Neuronal stem cell (in vitro differentiated cells): ENCODE data around the gene RALA.
"Not testable (repeated sequence)": the region's sequence is repeated elsewhere in the genome, so short reads cannot be mapped to it uniquely, and the experiment has no call there.

Experiments
- DNase-seq: peaks from one replicate; pipeline ENCODE4 v3.0.0-alpha.2; 2013; ENCODE audit warnings: low spot score
- H2AFZ ChIP-seq: one replicate; pipeline ENCODE4 v1.6.1; 2013; ENCODE audit warnings: mild to moderate bottlenecking, low read length, inconsistent platforms
- H2AK5ac ChIP-seq: 2 replicates; pipeline ENCODE4 v1.6.1; 2013; ENCODE audit warnings: low read depth, mild to moderate bottlenecking, inconsistent platforms, low read length, moderate library complexity, mixed read lengths
- H2BK120ac ChIP-seq: 2 replicates; pipeline ENCODE4 v1.6.1; 2013; ENCODE audit warnings: low read depth, mild to moderate bottlenecking, inconsistent platforms, low read length, moderate library complexity, mixed read lengths
- H2BK12ac ChIP-seq: one replicate; pipeline ENCODE4 v1.6.1; 2013; ENCODE audit warnings: low read length, inconsistent platforms
- H2BK15ac ChIP-seq: 2 replicates; pipeline ENCODE4 v1.6.1; 2013; ENCODE audit warnings: mild to moderate bottlenecking, low read length, inconsistent platforms, mixed read lengths
- H2BK5ac ChIP-seq: one replicate; pipeline ENCODE4 v1.6.1; 2013; ENCODE audit warnings: inconsistent platforms, mild to moderate bottlenecking, low read length, moderate library complexity
- H3K14ac ChIP-seq: one replicate; pipeline ENCODE4 v1.6.1; 2013; ENCODE audit warnings: low read length, inconsistent platforms
- H3K18ac ChIP-seq: 2 replicates; pipeline ENCODE4 v1.6.1; 2013; ENCODE audit warnings: low read length, inconsistent platforms
- H3K23ac ChIP-seq: 2 replicates; pipeline ENCODE4 v1.6.1; 2013; ENCODE audit warnings: low read depth, mild to moderate bottlenecking, mixed read lengths, low read length, inconsistent platforms; ENCODE audit not compliant: poor library complexity
- H3K27ac ChIP-seq: replicated peaks from 3 replicates; pipeline ENCODE4 v1.5.1; 2013; ENCODE audit warnings: low read length, inconsistent platforms
- H3K27me3 ChIP-seq, 3 experiments: 2 replicates each; pipeline ENCODE4 v1.6.1; 2013; ENCODE audit warnings: low read length in 3 of 3, mild to moderate bottlenecking in 2 of 3, inconsistent platforms in 1 of 3, low read depth in 1 of 3, mixed read lengths in 1 of 3, moderate library complexity in 1 of 3; ENCODE audit not compliant: control insufficient read depth in 3 of 3, insufficient read depth in 3 of 3
- H3K36me3 ChIP-seq, 2 donors: replicated peaks in 1 of 2; 2 replicates each; pipeline ENCODE4 v1.6.1; 2013; ENCODE audit warnings: low read length in 2 of 2; ENCODE audit not compliant: control insufficient read depth in 2 of 2, insufficient read depth in 2 of 2
- H3K4ac ChIP-seq: 2 replicates; pipeline ENCODE4 v1.6.1; 2013; ENCODE audit warnings: inconsistent platforms, mild to moderate bottlenecking, low read length, moderate library complexity
- H3K4me1 ChIP-seq, 2 donors: 1 replicate in 1 of 2; 2 replicates in 1 of 2; pipeline ENCODE4 v1.6.1; 2013; ENCODE audit warnings: low read length in 2 of 2, low read depth in 1 of 2; ENCODE audit not compliant: control insufficient read depth in 2 of 2, insufficient read depth in 1 of 2
- H3K4me2 ChIP-seq: one replicate; pipeline ENCODE4 v1.6.1; 2013; ENCODE audit warnings: mild to moderate bottlenecking, low read length, inconsistent platforms; ENCODE audit not compliant: insufficient read depth, poor library complexity, severe bottlenecking
- H3K4me3 ChIP-seq, 2 donors: 2 replicates each; pipeline ENCODE4 v1.5.1; 2013; ENCODE audit warnings: low read length in 2 of 2, mild to moderate bottlenecking in 2 of 2, inconsistent platforms in 1 of 2, moderate library complexity in 1 of 2
- H3K79me1 ChIP-seq: one replicate; pipeline ENCODE4 v1.6.1; 2013; ENCODE audit warnings: low read depth, mild to moderate bottlenecking, inconsistent platforms, low read length, moderate library complexity
- H3K9ac ChIP-seq: one replicate; pipeline ENCODE4 v1.6.1; 2013; ENCODE audit warnings: mild to moderate bottlenecking, low read depth, low read length, inconsistent platforms; ENCODE audit not compliant: poor library complexity
- H3K9me3 ChIP-seq, 2 donors: replicated peaks in 1 of 2; 2 replicates each; pipeline versions ENCODE3 to v1.6.1; 2013; ENCODE audit warnings: low read length in 2 of 2, mild to moderate bottlenecking in 2 of 2, inconsistent platforms in 1 of 2, low read depth in 1 of 2, mixed read lengths in 1 of 2, moderate library complexity in 1 of 2; ENCODE audit not compliant: control insufficient read depth in 2 of 2, insufficient read depth in 1 of 2
- H4K8ac ChIP-seq: one replicate; pipeline ENCODE4 v1.6.1; 2013; ENCODE audit warnings: low read depth, mild to moderate bottlenecking, inconsistent platforms, low read length, moderate library complexity
- H4K91ac ChIP-seq: one replicate; pipeline ENCODE4 v1.6.1; 2013; ENCODE audit warnings: low read length, low read depth, mild to moderate bottlenecking, inconsistent platforms; ENCODE audit not compliant: poor library complexity
- WGBS, 2 donors: extraction: QIAGEN DNeasy Blood & Tissue Kit; methylation state at CpG; one replicate each; pipeline ENCODE4 v1.1.7; 2013; ENCODE audit warnings: missing lambda C conversion rate in 2 of 2, mixed read lengths in 1 of 2; ENCODE audit not compliant: insufficient read length in 2 of 2, insufficient replicate concordance in 1 of 2; ENCODE audit errors: extremely low coverage in 2 of 2; 5-methylcytosine and 5-hydroxymethylcytosine counted together

RALA gene

GRCh38 chr7:39667341-39667923 lies 44.1 kb downstream of the RALA start:
- Histone ChIP-seq H3K79me1 (no peaks in the 10 kb centered on the region), H2BK120ac (no peak overlapping the region), H3K4me3 (no peak overlapping the region), H2BK5ac (no peak overlapping the region), H3K9ac (no peak overlapping the region), H3K36me3 (peaks cover 0 to 10% of the 10 kb centered on the region in 2 donors), H2BK12ac (no peak overlapping the region), H4K8ac (no peak overlapping the region), H3K14ac (no peak overlapping the region), H3K4ac (no peak overlapping the region), H3K4me2 (no peak overlapping the region), H4K91ac (no peak overlapping the region), H2AK5ac (no peak overlapping the region), H3K18ac (no peak overlapping the region), H2AFZ (no peak overlapping the region), H2BK15ac (no peak overlapping the region), H3K23ac (no peak overlapping the region), H3K4me1 (peaks cover 4 to 5% of the 10 kb centered on the region in 2 donors), H3K27me3 (no peaks in the 10 kb centered on the region), H3K9me3 (peaks cover 0 to 18% of the 10 kb centered on the region in 2 donors), H3K27ac (no peak overlapping the region)
- no peak for DNase-seq
- WGBS, 2 donors, result no CpG with 5 or more reads among the region's 3 CpGs

GRCh38 chr7:39668280-39668679 lies 44.9 kb downstream of the RALA start:
- H2BK15ac ChIP-seq, H3K4ac ChIP-seq, DNase-seq, H3K27ac ChIP-seq, H3K4me1 ChIP-seq, H4K91ac ChIP-seq, H3K4me3 ChIP-seq, H3K18ac ChIP-seq, H2BK5ac ChIP-seq, H2BK120ac ChIP-seq, H2AK5ac ChIP-seq, H3K9ac ChIP-seq, H4K8ac ChIP-seq, H3K14ac ChIP-seq, H2AFZ ChIP-seq, H3K27me3 ChIP-seq, H3K23ac ChIP-seq, H3K36me3 ChIP-seq, H3K4me2 ChIP-seq, H2BK12ac ChIP-seq, H3K79me1 ChIP-seq: not testable (repeated sequence)
- H3K9me3 ChIP-seq, result peaks cover 0 to 10% of the 10 kb centered on the region in 2 donors
- no CpG with 5 or more reads among the region's 4 CpGs for WGBS, 2 donors

DNA sequence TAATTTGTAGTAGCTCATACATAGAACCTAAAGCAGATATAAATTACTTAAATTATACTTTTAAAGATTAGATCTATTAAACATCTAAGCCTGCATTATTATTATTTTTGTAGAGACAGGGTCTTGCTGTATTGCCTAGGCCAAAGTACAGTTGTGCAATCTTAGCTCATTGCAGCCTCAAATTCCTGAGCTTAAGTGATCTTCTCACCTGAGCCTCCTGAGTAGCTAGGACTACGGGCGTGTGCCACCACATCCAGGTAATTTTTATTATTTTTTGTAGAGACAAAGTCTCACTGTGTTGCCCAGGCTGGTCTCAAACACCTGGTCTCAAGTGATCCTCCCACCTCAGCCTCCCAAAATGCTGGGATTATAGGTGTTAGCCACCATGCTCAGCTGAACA lies 46.7 kb downstream of the RALA start:
- H2BK15ac ChIP-seq, result no peak overlapping the region
- no peak overlapping the region for H3K18ac ChIP-seq
- no peak overlapping the region for H3K4me2 ChIP-seq
- no CpG with 5 or more reads among the region's 2 CpGs for WGBS, 2 donors
- no peak for DNase-seq
- H2AFZ ChIP-seq, result no peak overlapping the region
- H3K9ac ChIP-seq, result no peak overlapping the region
- H2BK5ac ChIP-seq, result no peak overlapping the region
- no peaks in the 10 kb centered on the region for H3K9me3 ChIP-seq
- no peak overlapping the region for H2BK12ac ChIP-seq
- H3K79me1 ChIP-seq, result no peaks in the 10 kb centered on the region
- H3K27me3 ChIP-seq, result no peaks in the 10 kb centered on the region
- no peak overlapping the region for H4K91ac ChIP-seq
- H2AK5ac ChIP-seq, result no peak overlapping the region
- H3K23ac ChIP-seq, result no peak overlapping the region
- H3K4me3 ChIP-seq, result no peak overlapping the region
- H3K14ac ChIP-seq, result no peak overlapping the region
- no peak overlapping the region for H2BK120ac ChIP-seq
- H3K36me3 ChIP-seq, result peaks cover 0 to under 1% of the 10 kb centered on the region in 2 donors
- no peak overlapping the region for H4K8ac ChIP-seq
- H3K4me1 ChIP-seq, result peaks cover 4 to 5% of the 10 kb centered on the region in 2 donors
- H3K27ac ChIP-seq, result no peak overlapping the region
- H3K4ac ChIP-seq, result no peak overlapping the region

- Histone ChIP-seq H3K4ac (no peak overlapping the region), H3K36me3 (peaks cover 0 to 4% of the 10 kb centered on the region in 2 donors), H3K27me3 (no peaks in the 10 kb centered on the region), H3K23ac (no peak overlapping the region), H2BK5ac (no peak overlapping the region), H3K4me1 (peaks cover 4 to 5% of the 10 kb centered on the region in 2 donors), H3K79me1 (peaks cover 2% of the 10 kb centered on the region), H3K9ac (no peak overlapping the region), H2AK5ac (no peak overlapping the region), H3K4me3 (no peak overlapping the region), H2BK120ac (no peak overlapping the region), H3K18ac (no peak overlapping the region), H3K27ac (no peak overlapping the region), H2BK12ac (no peak overlapping the region), H3K9me3 (no peaks in the 10 kb centered on the region), H2BK15ac (no peak overlapping the region), H4K8ac (no peak overlapping the region), H4K91ac (no peak overlapping the region), H3K14ac (no peak overlapping the region), H3K4me2 (no peak overlapping the region), H2AFZ (no peak overlapping the region)
- DNase-seq, result no peak
- no CpG with 5 or more reads among the region's 1 CpG for WGBS, 2 donors
These were observed 47.6 kb downstream of the RALA start for GRCh38 chr7:39670934-39671333.
